Inferior parietal cortex (tissue), 1 donor: Measurements from ENCODE around the gene PLEKHB1.

Source experiments
- DNase-seq: peaks from one replicate; pipeline ENCODE4 v3.0.0-alpha.2; 2016; ENCODE audit errors: extremely low spot score

PLEKHB1 gene

GRCh38 chr11:73648121-73648520 is 1.7 kb downstream of the PLEKHB1 start:
- no peak for DNase-seq

DNA sequence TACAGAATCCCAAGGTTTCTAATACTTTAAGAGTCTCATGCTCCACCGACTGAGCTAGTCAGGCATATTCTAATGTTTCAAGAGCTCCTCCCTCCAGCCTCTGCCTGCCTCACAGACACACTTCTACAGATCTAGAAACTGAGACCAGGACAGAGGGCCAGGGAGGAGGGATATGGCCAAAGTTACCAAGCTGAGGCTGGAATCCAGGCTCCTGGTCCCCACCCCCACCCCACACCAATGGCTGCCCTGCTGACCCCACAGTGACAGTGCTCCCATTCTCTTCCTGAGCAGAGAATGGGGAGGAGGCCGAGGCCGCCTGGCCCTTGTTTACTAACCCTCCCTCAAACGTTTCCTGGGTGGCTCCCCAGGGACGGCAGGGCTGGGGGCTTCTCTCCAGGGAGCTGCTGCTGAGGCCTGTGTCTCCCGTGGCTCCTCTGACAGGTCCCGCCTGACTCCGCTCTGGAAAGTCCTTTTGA is 2.2 kb downstream of the PLEKHB1 start:
- DNase-seq, result no peak

GRCh38 chr11:73649206-73649605 is 2.8 kb downstream of the PLEKHB1 start:
- DNase-seq, result no peak

- DNase-seq, result no peak
These were observed 4.0 kb downstream of the PLEKHB1 start for GRCh38 chr11:73650400-73650799.

DNA sequence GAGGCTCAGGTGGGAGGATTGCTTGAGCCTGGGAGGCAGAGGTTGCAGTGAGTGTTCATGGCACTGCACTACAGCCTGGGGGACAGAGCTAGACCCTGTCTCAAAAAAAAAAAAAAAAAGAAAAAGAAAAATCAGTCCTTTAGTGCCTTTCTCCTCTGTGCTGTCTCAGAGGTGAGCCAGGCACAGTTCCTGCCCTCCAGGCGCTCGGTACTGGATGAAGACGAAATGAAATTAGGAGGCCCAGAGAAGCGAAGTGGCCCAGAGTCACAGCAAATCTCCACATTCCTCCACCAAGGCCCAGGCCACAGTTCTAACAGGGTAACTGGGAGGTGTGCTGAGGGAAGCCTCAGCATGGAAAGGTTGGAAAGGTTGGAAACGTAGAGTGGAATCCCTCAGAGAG is 4.9 kb downstream of the PLEKHB1 start:
- no peak for DNase-seq

DNA sequence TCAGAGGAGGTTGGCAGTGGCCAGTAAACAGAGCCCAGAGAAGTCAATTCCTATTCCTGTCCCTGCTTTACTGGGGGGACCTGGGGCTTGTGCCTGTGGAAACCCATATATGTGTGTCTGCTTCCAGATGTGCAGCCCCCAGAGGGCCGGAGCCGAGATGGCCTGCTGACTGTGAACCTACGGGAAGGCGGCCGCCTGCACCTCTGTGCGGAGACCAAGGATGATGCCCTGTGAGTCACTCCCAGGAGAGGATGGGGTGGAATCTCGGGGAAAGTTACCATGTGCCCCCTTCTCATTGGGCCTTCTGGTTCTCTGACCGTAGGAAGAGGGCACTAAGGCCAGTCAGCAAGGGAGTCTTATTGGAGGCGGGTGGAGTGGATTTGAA is 5.3 kb downstream of the PLEKHB1 start:
- no peak for DNase-seq

GRCh38 chr11:73652046-73652730 is 5.8 kb downstream of the PLEKHB1 start:
- peak; percentile 81 for DNase-seq

DNA sequence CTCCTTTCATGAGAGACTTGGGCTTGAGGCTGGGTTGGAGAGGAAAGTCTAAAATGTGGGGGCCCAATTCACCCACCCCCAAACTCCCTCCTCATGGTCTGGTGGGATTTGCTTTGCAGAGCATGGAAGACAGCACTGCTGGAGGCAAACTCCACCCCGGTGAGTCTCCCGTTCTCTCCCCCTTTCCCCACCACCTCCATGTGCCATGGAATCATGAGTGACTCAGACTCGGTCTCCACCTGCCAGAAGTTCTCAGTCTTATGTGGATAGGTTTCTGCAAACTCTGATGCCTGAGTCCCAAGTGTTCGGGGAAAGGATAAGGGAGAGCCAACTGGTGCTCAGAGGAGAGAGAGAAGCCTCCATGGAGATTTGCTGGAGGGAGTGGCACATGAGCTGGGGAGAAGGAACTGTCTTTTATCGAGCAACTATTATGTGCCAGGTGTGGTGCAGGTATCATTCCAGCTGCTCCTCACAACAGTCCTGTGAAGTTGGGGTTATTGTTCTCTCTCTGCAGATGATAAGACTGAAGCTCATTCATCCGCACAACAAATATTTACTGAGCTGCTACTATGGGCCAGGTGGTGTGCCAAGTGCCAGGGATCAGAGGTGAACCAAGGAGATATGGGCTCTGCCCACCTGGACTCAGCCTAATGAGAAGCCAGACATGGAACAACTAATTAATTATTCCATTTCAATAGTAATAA is 6.6 kb downstream of the PLEKHB1 start:
- no peak for DNase-seq

- DNase-seq, result no peak
These were observed 7.6 kb downstream of the PLEKHB1 start for GRCh38 chr11:73653996-73654395.

GRCh38 chr11:73654482-73655021 is 8.2 kb downstream of the PLEKHB1 start:
- DNase-seq, result no peak

GRCh38 chr11:73655686-73656085 is 9.3 kb downstream of the PLEKHB1 start:
- DNase-seq, result no peak

- DNase-seq, result no peak
These were observed 10.6 kb downstream of the PLEKHB1 start for GRCh38 chr11:73656985-73657384.

DNA sequence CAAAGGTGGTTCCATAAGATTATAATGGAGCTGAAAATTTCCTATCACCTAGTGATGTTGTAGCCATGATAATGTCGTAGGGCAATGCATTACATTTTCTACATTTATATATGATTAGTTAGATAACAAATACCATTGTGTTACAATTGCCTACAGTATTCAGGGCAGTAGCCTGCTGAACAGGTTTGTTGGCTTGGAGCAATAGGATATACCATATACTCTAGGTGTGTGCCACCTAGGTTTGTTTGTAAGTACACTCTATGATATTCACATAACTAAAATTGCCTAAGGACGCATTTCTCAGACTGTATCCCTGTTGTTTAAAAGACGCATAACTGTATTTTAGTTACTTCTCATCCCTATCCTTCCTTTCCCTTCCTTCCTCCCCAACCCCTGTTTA is 13.6 kb downstream of the PLEKHB1 start:
- DNase-seq, result no peak

DNA sequence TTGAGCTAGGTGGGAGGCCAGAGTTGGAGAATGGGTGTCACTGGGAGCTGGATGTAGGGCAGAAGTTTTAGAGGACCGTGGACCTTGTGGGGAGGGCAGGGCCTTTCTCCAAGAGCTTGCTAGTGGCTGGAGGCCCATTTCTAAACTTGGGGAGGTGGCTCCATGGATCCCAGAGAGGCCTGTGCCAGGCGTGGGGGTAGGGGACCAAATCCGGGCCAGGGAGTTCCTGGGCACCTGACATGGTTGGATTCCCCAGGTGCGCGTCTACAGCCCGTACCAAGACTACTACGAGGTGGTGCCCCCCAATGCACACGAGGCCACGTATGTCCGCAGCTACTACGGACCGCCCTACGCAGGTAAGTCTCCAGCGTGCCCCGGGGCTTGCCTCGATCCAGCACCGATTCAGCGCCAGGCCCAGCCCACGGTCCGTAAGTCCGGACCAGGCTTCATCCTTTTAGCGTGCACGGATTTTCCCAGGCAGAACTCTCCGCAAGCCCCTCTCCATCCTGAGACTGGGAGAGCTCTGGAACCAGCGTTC is 14.2 kb downstream of the PLEKHB1 start:
- DNase-seq, result no peak

- DNase-seq, result peak; percentile 94
These were observed 14.8 kb downstream of the PLEKHB1 start for GRCh38 chr11:73661035-73661628.

GRCh38 chr11:73662445-73663157 is 16.2 kb downstream of the PLEKHB1 start:
- no peak for DNase-seq

DNA sequence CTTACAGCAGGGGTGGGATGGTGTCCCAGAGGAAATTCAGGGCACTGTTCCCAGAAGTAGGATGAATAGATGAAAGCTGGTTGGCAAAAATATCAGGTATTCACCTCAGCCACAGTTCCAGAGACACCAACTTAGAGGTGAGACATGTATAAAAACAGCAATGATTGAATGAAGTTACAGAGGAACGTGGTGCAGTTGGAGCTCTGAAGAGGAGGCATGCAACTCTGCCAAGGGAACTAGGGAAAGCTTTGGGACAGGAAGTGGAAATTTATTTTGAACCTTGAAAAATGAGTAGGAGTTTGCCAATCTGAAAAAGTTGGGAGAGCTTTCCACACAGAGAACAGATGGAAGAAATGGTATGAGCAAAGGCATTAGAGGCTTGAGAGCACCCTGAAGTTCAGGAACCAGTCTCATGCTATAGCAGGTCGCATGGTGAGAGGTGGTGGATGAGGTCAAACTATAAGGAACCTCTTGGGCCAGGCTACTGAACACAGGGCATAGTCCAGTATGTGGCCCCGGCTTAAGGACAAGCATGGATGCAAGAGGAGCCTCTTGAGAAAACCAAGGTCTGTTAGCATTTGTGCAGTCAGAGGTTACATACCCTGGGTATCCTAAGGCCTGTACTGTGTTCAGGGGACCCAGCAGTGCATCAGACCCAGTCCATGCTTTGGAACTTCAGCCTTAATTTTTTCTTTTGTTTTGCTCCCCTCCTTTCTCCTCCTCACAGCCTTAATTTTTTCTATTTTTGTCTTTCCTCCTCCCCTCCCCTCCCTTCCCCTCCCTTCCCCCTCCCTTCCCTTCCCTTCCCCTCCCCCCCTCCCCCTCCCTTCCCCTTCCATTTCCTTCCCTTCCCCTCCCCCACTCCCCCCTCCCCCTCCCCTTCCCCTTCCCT is 17.5 kb downstream of the PLEKHB1 start:
- DNase-seq, result no peak

DNA sequence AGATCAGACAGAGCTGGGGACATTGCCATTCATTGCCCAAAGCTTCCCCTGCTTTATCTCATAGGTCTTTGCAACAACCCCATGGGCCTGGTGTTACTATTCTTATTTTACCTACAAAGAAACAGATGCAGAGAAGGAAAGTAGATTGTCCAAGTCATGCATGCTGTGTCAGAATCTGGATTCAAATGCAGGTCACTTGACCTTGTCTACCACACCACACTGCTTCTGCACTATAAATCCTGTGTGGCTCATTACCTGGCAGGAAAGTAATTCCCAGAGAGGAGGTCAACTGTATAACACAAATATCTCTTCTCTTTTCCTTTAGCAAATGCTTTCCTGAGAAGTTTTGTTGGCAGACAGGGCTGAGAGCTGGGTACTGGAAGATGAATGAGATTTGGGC is 18.5 kb downstream of the PLEKHB1 start:
- no peak for DNase-seq

- DNase-seq, result no peak
These were observed 21.5 kb downstream of the PLEKHB1 start for GRCh38 chr11:73667891-73668290.

DNA sequence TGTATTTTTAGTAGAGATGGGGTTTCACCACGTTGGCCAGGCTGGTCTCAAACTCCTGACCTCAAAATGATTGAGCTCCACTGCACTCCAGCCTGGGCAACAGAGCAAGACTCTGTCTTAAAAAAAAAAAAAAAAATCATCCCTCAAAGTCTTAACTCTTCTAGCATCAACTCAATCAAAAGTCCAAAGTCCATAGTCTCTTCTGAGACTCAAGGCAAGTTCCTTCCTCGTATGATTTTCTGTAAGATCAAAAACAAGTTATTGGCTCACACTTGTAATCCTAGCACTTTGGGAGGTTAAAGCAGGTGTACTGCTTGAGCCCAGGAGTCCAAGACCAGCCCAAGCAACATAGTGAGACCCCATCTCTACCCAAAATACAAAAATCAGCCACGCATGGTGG is 24.4 kb downstream of the PLEKHB1 start:
- DNase-seq, result no peak

- DNase-seq, result no peak
These were observed 25.3 kb downstream of the PLEKHB1 start for GRCh38 chr11:73671701-73672100.
